Measurements from ENCODE around the gene NCR2. TPM values are rescaled to one million over a fixed set of nuclear protein-coding genes. Genes with fewer than 3 reads are reported as not detected.
A peak's percentile ranks its signal among the peaks of the same experiment; 100 is the strongest.

Gene NCR2
- total RNA-seq, 2 experiments from 2014 or later: not detected

DNA sequence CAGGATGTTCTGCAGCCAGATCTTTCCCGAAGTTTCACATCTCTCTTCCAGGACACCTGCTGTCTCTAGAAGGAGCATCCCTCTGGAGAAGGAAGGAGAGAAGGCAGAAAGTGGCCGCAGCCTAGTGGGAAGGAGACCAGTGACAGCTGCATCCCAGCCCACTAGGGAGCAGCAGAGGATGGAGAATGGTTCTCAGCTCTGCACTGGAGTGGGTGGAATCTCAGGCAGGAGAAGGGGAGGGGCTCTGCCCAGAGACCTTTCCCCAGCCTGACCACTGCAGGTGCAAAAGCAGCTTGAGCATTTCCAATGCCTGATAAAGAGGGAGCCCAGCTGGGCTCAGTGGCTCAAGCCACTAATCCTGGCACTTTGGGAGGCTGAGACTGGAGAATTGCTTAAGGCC, 32.3 kb downstream of the NCR2 start:
- ChIA-PET CTCF (interaction anchor here (0.7 to 4.8 kb wide), 23 partner anchors 8 to 799 kb away, joined by 3 to 62 read pairs (median 4); no protein-coding TSS in a partner anchor), POLR2A (no interaction called here)
- Mint-ChIP-seq H3K27me3 (peaks cover 49% of the 10 kb centered on the region), H3K4me1 (ENCODE audit: low read depth) (peaks cover 15% of the 10 kb centered on the region), H3K36me3 (no peaks in the 10 kb centered on the region), H3K4me3 (no peak overlapping the region), H3K9me3 (no peaks in the 10 kb centered on the region), H3K27ac (no peak overlapping the region)
- intact Hi-C loops (cut with micrococcal nuclease): loop anchor here (2.0 kb wide), 3 partner anchors 57 to 225 kb away; no protein-coding TSS in a partner anchor
- DNase-seq: peak; percentile 25

DNA sequence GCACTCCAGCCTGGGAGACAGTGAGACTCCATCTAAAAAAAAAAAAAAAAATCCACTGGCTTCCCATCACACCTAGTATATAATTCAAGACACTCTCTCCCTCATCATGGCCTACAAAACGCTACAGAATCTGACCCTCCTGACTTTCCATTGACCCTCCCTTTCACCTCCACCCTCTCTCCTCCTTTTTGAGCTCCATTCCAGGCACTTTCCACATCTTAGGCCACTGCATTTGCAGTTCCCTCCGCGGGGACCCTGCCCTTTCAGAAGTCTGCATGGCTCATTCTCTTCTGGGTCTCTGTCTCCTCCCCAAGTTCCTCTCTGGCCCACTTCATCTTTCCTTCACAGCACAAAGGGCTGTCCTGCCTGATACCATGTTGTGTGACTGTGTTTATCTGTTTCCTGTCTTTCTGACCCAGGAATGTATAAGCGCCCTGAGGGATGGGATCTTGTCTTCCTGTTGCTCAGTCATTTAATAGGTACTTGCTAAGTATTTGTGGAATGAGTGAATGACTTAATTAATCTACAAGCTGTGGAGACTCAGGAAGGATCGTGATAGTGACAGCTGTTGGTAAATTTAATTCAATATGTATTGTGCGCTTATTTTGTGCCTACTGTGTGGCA, 35.2 kb downstream of the NCR2 start:
- CTCF ChIA-PET: interaction anchor here (0.9 to 4.8 kb wide), 4 partner anchors 14 to 314 kb away, joined by 3 to 62 read pairs (median 4); no protein-coding TSS in a partner anchor
- Mint-ChIP-seq H3K27me3 (peaks cover 66% of the 10 kb centered on the region), H3K4me3 (no peak overlapping the region), H3K36me3 (no peaks in the 10 kb centered on the region), H3K27ac (no peak overlapping the region), H3K4me1 (ENCODE audit: low read depth) (peaks cover 35% of the 10 kb centered on the region), H3K9me3 (no peaks in the 10 kb centered on the region)
- no peak for DNase-seq
- intact Hi-C loops (cut with micrococcal nuclease): no loop called here
- POLR2A ChIA-PET: no interaction called here

DNA sequence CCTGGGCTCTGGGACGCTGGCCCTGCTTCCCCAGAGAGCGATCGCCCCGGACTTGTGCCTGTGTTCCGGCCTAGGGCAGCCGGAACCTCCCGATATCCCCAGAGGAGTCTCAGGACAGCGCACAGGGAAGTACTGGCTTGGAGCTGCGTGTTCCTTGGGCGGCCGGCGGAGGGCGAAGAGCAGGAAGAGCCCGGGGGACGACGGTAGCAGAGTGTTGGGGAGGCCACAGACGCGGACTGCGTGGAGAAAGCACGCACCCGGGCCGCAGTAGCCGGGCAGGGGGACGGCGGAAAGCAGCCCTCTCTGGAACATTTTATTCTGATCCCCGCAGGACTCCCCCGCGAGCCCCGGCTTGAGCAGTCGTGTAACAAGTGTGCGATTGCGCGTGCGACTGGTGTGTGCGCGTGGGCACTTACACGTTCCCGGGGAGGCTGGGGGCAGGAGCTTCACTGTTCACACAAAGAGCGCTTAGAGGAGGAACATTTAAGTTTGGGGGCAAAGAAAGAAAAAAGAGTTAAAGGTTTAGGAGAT, 36.1 kb downstream of the NCR2 start:
- Mint-ChIP-seq H3K36me3 (no peaks in the 10 kb centered on the region), H3K4me3 (peak overlapping the region; percentile 64), H3K4me1 (ENCODE audit: low read depth) (peaks cover 37% of the 10 kb centered on the region), H3K9me3 (no peaks in the 10 kb centered on the region), H3K27ac (no peak overlapping the region), H3K27me3 (peaks cover 71% of the 10 kb centered on the region)
- ChIA-PET CTCF (interaction anchor here (1.1 to 4.8 kb wide), 5 partner anchors 219 to 313 kb away, joined by 4 to 62 read pairs (median 6); no protein-coding TSS in a partner anchor), POLR2A (no interaction called here)
- peak; percentile 24 for DNase-seq
- intact Hi-C loops (cut with micrococcal nuclease): no loop called here

DNA sequence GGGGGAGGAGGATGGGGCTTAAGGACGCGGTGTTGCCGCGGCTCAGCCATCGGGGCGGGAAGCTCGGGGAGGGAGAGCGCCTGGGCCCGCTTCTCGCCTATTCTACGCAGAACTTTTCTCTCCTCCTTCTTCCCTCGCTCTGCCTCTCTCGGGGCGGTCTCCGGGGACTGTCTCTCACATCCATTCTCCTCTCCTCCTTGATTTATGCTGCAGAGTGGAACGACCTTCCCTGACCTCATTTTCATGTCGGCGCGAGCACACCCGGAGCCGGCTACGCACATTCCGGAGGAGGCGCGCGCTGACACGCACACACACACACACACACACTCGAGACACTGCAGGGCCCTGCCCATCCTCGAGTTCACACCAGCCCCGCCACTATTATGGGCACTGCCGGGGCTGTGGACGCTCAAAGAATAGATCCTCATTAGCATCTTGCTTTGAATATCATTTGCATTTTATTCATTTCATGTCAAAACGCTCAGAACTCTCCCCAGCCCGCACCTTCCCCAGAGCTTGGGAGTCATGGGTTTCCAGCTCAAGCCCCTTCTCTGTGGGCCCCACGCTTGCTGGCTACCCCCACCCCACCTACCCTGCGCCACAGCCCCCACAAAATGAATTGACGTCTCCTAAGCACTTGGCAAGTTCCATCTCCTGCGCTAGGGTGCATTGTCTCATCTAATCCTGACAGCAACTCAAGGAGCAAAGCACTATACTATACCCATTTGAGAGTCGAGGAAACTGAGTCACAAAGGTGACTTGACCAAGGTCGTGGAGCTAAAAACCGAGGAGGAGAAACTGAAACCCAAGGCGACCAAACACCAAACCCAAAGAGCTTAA, 36.8 kb downstream of the NCR2 start:
- H3K27me3 Mint-ChIP-seq: peaks cover 74% of the 10 kb centered on the region
- POLR2A ChIA-PET: no interaction called here
- intact Hi-C loops (cut with micrococcal nuclease): no loop called here
- H3K4me3 Mint-ChIP-seq: peak overlapping the region; percentile 64
- no peak for DNase-seq
- no peaks in the 10 kb centered on the region for H3K36me3 Mint-ChIP-seq
- peaks cover 37% of the 10 kb centered on the region for H3K4me1 Mint-ChIP-seq (ENCODE audit: low read depth)
- CTCF ChIA-PET: interaction anchor here (1.1 to 2.4 kb wide), 3 partner anchors 219 to 230 kb away, joined by 4 to 7 read pairs (median 6); no protein-coding TSS in a partner anchor
- H3K9me3 Mint-ChIP-seq: no peaks in the 10 kb centered on the region
- no peak overlapping the region for H3K27ac Mint-ChIP-seq

DNA sequence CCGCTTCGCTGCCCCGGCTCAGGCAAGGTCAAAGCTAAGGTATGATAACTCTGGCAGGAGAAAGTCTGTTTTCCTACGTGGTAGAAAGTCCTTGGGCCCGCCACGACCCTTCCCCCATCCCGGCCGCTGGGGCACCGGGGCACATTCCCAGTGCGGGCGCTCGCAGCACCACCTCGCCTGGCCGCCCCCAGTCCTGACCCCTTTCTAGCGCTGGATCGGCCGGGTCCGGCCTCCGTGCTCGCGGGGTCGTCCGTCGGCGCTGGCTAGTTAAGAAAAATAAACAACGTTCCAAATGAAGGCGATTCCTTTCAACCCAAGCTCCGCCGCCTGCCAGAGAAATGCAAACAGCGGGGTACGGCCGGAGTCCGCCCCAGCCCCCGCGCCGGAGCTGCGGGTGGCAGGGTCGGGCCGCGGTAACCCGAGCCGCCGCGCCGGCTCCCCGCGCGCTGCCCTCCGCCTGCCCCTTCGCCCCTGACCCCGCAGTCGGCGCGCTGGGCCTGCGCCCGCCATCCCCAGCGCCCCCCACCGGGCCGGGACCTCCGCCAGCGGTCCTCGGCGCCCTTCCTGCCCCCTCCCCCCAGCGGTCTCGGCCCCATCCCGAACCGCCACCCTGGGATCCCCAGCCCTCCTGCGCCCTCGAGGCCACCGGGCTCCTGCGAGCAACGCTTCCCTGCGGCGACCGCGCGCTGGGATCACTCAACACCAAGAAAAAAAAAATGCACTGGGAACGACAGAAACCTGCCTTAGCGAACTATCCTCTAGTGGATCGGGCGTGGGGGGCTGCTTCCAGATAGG, 37.6 kb downstream of the NCR2 start:
- intact Hi-C loops (cut with micrococcal nuclease): no loop called here
- no peak overlapping the region for H3K4me3 Mint-ChIP-seq
- H3K36me3 Mint-ChIP-seq: no peaks in the 10 kb centered on the region
- peaks cover 77% of the 10 kb centered on the region for H3K27me3 Mint-ChIP-seq
- peaks cover 37% of the 10 kb centered on the region for H3K4me1 Mint-ChIP-seq (ENCODE audit: low read depth)
- H3K27ac Mint-ChIP-seq: no peak overlapping the region
- H3K9me3 Mint-ChIP-seq: no peaks in the 10 kb centered on the region
- CTCF ChIA-PET: interaction anchor here (1.1 to 2.4 kb wide), 5 partner anchors 52 to 229 kb away, joined by 3 to 7 read pairs (median 4); no protein-coding TSS in a partner anchor
- DNase-seq: no peak
- POLR2A ChIA-PET: no interaction called here

DNA sequence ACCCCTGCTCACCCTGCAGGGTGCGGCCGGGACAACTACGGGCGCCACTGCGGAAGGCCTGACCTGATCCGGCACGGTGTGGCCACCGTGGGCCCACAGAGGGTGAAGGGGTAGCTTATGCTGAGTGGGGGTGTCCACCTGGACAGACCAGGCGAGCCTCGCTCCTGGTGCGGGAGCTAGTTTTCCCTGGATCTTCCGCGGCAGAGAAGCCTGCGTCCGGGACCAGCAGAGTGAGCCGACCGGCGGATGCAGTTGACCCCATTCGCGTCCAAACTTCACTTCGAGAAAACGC, 38.2 kb downstream of the NCR2 start:
- CTCF ChIA-PET: interaction anchor here (1.1 to 2.4 kb wide), 4 partner anchors 51 to 229 kb away, joined by 3 to 7 read pairs (median 5); no protein-coding TSS in a partner anchor
- H3K27me3 Mint-ChIP-seq: peaks cover 78% of the 10 kb centered on the region
- H3K9me3 Mint-ChIP-seq: no peaks in the 10 kb centered on the region
- POLR2A ChIA-PET: no interaction called here
- intact Hi-C loops (cut with micrococcal nuclease): no loop called here
- no peak for DNase-seq
- H3K4me1 Mint-ChIP-seq (ENCODE audit: low read depth): peaks cover 37% of the 10 kb centered on the region
- H3K4me3 Mint-ChIP-seq: no peak overlapping the region
- H3K27ac Mint-ChIP-seq: no peak overlapping the region
- H3K36me3 Mint-ChIP-seq: no peaks in the 10 kb centered on the region

DNA sequence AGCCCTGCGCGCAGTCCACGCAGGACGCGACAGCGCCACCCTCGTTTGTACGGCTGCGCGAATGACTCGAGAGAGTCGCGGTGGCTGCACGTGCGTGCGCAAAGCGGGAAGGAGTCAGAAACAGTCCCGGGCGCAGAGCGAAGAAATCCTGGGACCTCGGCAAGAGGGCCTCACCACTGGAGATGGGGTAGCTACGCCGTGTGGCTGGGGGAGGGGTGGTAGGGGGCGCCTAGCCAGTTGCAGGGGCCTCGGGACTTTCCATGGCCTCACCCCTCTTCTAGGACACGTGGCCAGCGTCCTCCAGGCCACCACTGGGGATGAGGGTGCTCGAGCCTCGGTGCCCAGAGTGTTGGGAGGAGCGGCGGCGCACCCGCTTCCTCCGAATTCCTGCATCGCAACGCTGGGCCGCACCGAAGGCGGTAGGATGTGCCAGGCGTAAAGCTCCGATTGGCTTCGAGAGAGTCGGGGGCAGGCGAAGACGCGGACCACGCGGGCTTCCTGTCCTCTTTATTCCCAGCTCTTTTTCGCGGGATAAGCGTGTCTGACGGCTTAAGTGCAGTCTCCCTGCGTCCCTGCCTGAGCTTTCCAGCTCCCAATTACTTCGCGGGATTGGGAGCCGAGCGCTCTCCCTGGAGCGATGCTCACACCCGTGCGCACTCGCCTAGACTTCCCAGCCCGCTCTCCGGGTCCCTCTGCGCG, 38.7 kb downstream of the NCR2 start:
- no peak overlapping the region for H3K27ac Mint-ChIP-seq
- H3K9me3 Mint-ChIP-seq: no peaks in the 10 kb centered on the region
- no peaks in the 10 kb centered on the region for H3K36me3 Mint-ChIP-seq
- CTCF ChIA-PET: interaction anchor here (0.9 to 2.4 kb wide), 9 partner anchors 15 to 310 kb away, joined by 3 to 7 read pairs (median 3); no protein-coding TSS in a partner anchor
- no peak overlapping the region for H3K4me3 Mint-ChIP-seq
- POLR2A ChIA-PET: no interaction called here
- H3K27me3 Mint-ChIP-seq: peaks cover 75% of the 10 kb centered on the region
- H3K4me1 Mint-ChIP-seq (ENCODE audit: low read depth): peaks cover 35% of the 10 kb centered on the region
- intact Hi-C loops (cut with micrococcal nuclease): no loop called here
- no peak for DNase-seq

DNA sequence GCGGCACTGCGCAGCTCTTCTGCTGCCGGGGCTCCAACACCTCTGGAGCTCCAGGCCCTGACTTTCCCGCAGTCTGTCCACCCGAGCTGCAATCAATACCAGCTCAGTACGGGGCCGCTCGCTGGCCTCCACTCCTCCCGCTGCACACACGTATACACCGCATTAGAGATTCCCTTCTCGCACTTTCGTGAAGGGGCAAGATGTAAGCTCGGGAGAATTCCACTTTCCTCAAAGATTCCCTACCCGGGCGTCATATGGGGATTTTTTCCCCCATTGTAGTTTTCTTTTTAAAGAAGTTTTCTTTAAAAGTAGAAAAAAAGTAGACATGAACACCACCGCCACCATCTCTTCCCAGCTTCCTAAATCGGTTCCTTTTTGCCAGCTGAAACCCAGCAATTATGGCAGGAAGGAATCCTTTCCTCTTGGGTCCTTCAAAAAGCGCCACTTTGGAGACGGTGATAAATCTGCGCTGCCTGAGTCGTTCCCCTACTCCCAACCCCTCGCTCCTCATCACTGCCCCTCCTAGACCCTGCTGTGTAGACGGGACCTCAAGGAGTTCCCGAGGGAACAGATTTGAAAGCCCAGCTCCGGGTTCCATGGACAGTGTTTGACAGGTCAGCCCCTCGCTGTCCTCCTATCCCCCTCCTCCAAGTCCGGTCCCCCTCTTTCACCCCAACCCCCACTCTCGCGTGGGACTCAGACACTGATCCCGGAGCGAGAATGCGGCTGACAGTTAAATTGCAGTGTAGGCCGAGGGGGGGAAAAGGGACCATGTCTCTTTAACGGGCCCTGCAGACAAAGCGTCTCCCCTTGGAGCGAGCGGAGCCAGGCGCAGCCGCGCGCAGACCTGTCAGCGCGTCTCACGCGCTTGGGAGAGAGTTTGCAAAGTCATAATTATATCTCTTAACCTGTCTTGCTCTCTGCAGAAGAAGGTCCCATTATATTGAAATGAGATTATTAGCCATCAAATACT, 39.5 kb downstream of the NCR2 start:
- no peak overlapping the region for H3K4me3 Mint-ChIP-seq
- no peaks in the 10 kb centered on the region for H3K36me3 Mint-ChIP-seq
- peaks cover 35% of the 10 kb centered on the region for H3K4me1 Mint-ChIP-seq (ENCODE audit: low read depth)
- DNase-seq: no peak
- no peak overlapping the region for H3K27ac Mint-ChIP-seq
- no peaks in the 10 kb centered on the region for H3K9me3 Mint-ChIP-seq
- intact Hi-C loops (cut with micrococcal nuclease): no loop called here
- CTCF ChIA-PET: interaction anchor here (0.9 to 1.6 kb wide), 7 partner anchors 14 to 309 kb away, joined by 3 to 4 read pairs (median 3); no protein-coding TSS in a partner anchor
- peaks cover 75% of the 10 kb centered on the region for H3K27me3 Mint-ChIP-seq
- POLR2A ChIA-PET: no interaction called here

DNA sequence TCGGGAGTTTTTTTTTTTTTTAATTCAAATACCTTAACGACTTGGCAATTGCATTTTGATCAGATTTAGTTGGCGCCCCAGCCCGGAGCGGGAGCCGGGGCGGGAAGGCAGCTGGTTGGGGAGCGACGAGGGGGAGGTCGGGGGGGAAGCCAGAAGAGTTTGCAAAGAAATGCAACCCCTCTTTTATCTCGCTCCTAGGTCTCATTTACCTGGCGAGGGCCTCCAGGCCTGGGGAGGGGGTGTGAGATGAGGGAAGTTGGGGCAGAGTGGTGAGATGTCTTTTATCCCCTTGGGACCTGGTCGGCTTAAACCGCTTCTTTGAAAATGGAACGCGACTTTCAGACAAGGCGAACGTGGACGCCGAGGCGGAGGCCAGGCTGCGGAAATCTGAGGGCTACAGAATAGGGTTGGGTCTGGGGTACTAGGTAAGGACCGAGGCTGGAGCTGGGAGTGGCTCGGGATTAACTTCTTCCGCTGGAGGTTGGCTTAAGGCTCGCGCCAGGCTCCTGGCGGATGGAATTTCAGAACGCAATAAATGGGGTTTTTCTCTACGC, 40.3 kb downstream of the NCR2 start:
- peaks cover 35% of the 10 kb centered on the region for H3K4me1 Mint-ChIP-seq (ENCODE audit: low read depth)
- POLR2A ChIA-PET: no interaction called here
- H3K4me3 Mint-ChIP-seq: no peak overlapping the region
- peaks cover 72% of the 10 kb centered on the region for H3K27me3 Mint-ChIP-seq
- H3K36me3 Mint-ChIP-seq: no peaks in the 10 kb centered on the region
- H3K9me3 Mint-ChIP-seq: no peaks in the 10 kb centered on the region
- no peak overlapping the region for H3K27ac Mint-ChIP-seq
- CTCF ChIA-PET: no interaction called here
- DNase-seq: no peak
- intact Hi-C loops (cut with micrococcal nuclease): no loop called here

DNA sequence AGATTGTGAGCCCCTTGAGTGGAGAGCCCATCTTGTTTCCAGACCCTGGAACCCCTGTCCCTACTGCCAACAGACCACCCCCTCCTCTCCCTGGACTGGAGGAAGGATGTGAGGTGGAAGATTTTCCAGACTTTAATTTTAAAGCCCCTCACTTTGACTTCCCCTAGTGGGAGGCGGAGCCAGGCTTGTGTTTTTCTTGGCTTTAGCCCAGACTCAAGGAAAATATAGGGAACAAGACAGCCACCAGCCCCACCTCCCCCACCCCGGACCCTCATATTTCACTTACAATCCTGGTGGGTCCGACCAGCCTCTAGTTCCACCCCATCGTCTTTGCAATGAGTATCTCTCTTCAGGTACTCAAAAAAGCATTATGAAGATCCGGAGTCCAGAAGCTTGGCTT, 40.8 kb downstream of the NCR2 start:
- Mint-ChIP-seq H3K4me3 (no peak overlapping the region), H3K27ac (no peak overlapping the region), H3K27me3 (peaks cover 69% of the 10 kb centered on the region), H3K4me1 (ENCODE audit: low read depth) (peaks cover 35% of the 10 kb centered on the region), H3K9me3 (no peaks in the 10 kb centered on the region), H3K36me3 (no peaks in the 10 kb centered on the region)
- intact Hi-C loops (cut with micrococcal nuclease): no loop called here
- CTCF ChIA-PET: no interaction called here
- POLR2A ChIA-PET: no interaction called here
- no peak for DNase-seq
